GM06990 (cell line): ENCODE measurements around the gene SPEF2.

Source experiments
- DNase-seq: peaks from one replicate; pipeline ENCODE4 v3.0.0-alpha.2; 2011; ENCODE audit not compliant: insufficient read length; ENCODE audit errors: extremely low read depth
- H3K27me3 ChIP-seq: replicated peaks from 2 replicates; pipeline ENCODE4 v1.6.0; 2011; ENCODE audit warnings: low read length; ENCODE audit not compliant: control insufficient read depth, insufficient read depth
- H3K36me3 ChIP-seq: 2 replicates; pipeline ENCODE4 v1.5.1; 2011; ENCODE audit warnings: low read length; ENCODE audit not compliant: control insufficient read depth, insufficient read depth
- H3K4me3 ChIP-seq: replicated peaks from 2 replicates; pipeline ENCODE4 v1.5.1; 2011; ENCODE audit warnings: low read depth, mild to moderate bottlenecking, control low read depth, low read length
- CTCF ChIP-seq: IDR thresholded peaks from 2 replicates; pipeline ENCODE4 v1.5.1; 2011; ENCODE audit warnings: low read length, control low read depth, mild to moderate bottlenecking, inconsistent platforms; ENCODE audit not compliant: insufficient read depth, poor library complexity, severe bottlenecking

Gene SPEF2

GRCh38 chr5:35677878-35678277, 60.2 kb downstream of the SPEF2 start:
- Histone ChIP-seq H3K4me3 (no peak overlapping the region), H3K36me3 (no peaks in the 10 kb centered on the region), H3K27me3 (no peaks in the 10 kb centered on the region)
- TF ChIP-seq CTCF, result no peak
- DNase-seq, result no peak

GRCh38 chr5:35678661-35679060, 61.0 kb downstream of the SPEF2 start:
- no peak overlapping the region for H3K4me3 ChIP-seq
- no peaks in the 10 kb centered on the region for H3K36me3 ChIP-seq
- H3K27me3 ChIP-seq, result no peaks in the 10 kb centered on the region
- TF ChIP-seq CTCF, result no peak
- no peak for DNase-seq

- no peak overlapping the region for H3K4me3 ChIP-seq
- no peaks in the 10 kb centered on the region for H3K27me3 ChIP-seq
- DNase-seq, result no peak
- no peak for TF ChIP-seq CTCF
- no peaks in the 10 kb centered on the region for H3K36me3 ChIP-seq
These were observed 61.7 kb downstream of the SPEF2 start for GRCh38 chr5:35679357-35679756.

- no peak for DNase-seq
- no peaks in the 10 kb centered on the region for H3K36me3 ChIP-seq
- TF ChIP-seq CTCF, result no peak
- H3K4me3 ChIP-seq, result no peak overlapping the region
- H3K27me3 ChIP-seq, result no peaks in the 10 kb centered on the region
These were observed 64.2 kb downstream of the SPEF2 start for GRCh38 chr5:35681911-35682310.

GRCh38 chr5:35683466-35683865, 65.8 kb downstream of the SPEF2 start:
- TF ChIP-seq CTCF, result no peak
- H3K27me3 ChIP-seq, result no peaks in the 10 kb centered on the region
- no peak for DNase-seq
- no peak overlapping the region for H3K4me3 ChIP-seq
- no peaks in the 10 kb centered on the region for H3K36me3 ChIP-seq

- Histone ChIP-seq H3K4me3 (no peak overlapping the region), H3K36me3 (no peaks in the 10 kb centered on the region), H3K27me3 (no peaks in the 10 kb centered on the region)
- TF ChIP-seq CTCF, result no peak
- no peak for DNase-seq
These were observed 67.5 kb downstream of the SPEF2 start for GRCh38 chr5:35685161-35685560.
